GM10266 (cell line): ENCODE results near the gene EFEMP1.

Experiments used
- DNase-seq: peaks from one replicate; pipeline ENCODE4 v3.0.0; 2012; ENCODE audit errors: extremely low spot score
- CTCF ChIP-seq: IDR thresholded peaks from 2 replicates; pipeline ENCODE4 v1.5.1; 2012; ENCODE audit warnings: mild to moderate bottlenecking, low read depth; ENCODE audit not compliant: control insufficient read depth, insufficient read depth; ENCODE audit errors: missing control alignments

EFEMP1 gene

GRCh38 chr2:55962915-55963314, 39.3 kb upstream of the EFEMP1 start:
- no peak for DNase-seq
- TF ChIP-seq CTCF = no peak

- DNase-seq = peak; percentile 30
Observed at GRCh38 chr2:55961318-55961911, 37.8 kb upstream of the EFEMP1 start.

GRCh38 chr2:55958756-55959155, 35.2 kb upstream of the EFEMP1 start:
- TF ChIP-seq CTCF = no peak
- DNase-seq = no peak

More at GRCh38 chr2:55961318-55961911, 37.8 kb upstream of the EFEMP1 start:
- TF ChIP-seq CTCF = peak; percentile 46

GRCh38 chr2:55957142-55957541, 33.6 kb upstream of the EFEMP1 start:
- no peak for DNase-seq
- TF ChIP-seq CTCF = no peak

GRCh38 chr2:55954306-55955035, 30.9 kb upstream of the EFEMP1 start:
- TF ChIP-seq CTCF = no peak
- no peak for DNase-seq

GRCh38 chr2:55952415-55952814, 28.8 kb upstream of the EFEMP1 start:
- no peak for DNase-seq
- TF ChIP-seq CTCF = no peak

- no peak for DNase-seq
Observed at GRCh38 chr2:55951533-55951932, 28.0 kb upstream of the EFEMP1 start.

More at GRCh38 chr2:55951533-55951932, 28.0 kb upstream of the EFEMP1 start:
- TF ChIP-seq CTCF = no peak
